IPS-11a (cell line): ENCODE results near the gene PRKCH.
"Not testable (repeated sequence)": the region's sequence is repeated elsewhere in the genome, so short reads cannot be mapped to it uniquely, and the experiment has no call there.

Source experiments
- H3K4me3 ChIP-seq: one replicate; pipeline ENCODE4 v1.5.1; 2013; ENCODE audit warnings: low read depth, low read length, control low read depth

PRKCH gene

GRCh38 chr14:61524936-61525292, 203.5 kb downstream of the PRKCH start:
- H3K4me3 ChIP-seq: no peak overlapping the region

GRCh38 chr14:61525293-61526011, 204.1 kb downstream of the PRKCH start:
- no peak overlapping the region for H3K4me3 ChIP-seq

- no peak overlapping the region for H3K4me3 ChIP-seq
These were observed 205.3 kb downstream of the PRKCH start for GRCh38 chr14:61526405-61527312.

GRCh38 chr14:61527325-61528100, 206.1 kb downstream of the PRKCH start:
- no peak overlapping the region for H3K4me3 ChIP-seq

GRCh38 chr14:61528591-61529021, 207.2 kb downstream of the PRKCH start:
- H3K4me3 ChIP-seq: no peak overlapping the region

GRCh38 chr14:61529360-61529759, 208.0 kb downstream of the PRKCH start:
- H3K4me3 ChIP-seq: not testable (repeated sequence)

- H3K4me3 ChIP-seq: no peak overlapping the region
These were observed 208.9 kb downstream of the PRKCH start for GRCh38 chr14:61530296-61530695.

GRCh38 chr14:61530896-61531295, 209.5 kb downstream of the PRKCH start:
- H3K4me3 ChIP-seq: no peak overlapping the region

- H3K4me3 ChIP-seq: no peak overlapping the region
These were observed 210.2 kb downstream of the PRKCH start for GRCh38 chr14:61531465-61532122.

GRCh38 chr14:61532123-61532505, 210.7 kb downstream of the PRKCH start:
- H3K4me3 ChIP-seq: no peak overlapping the region

- H3K4me3 ChIP-seq: no peak overlapping the region
These were observed 211.4 kb downstream of the PRKCH start for GRCh38 chr14:61532763-61533162.

- H3K4me3 ChIP-seq: no peak overlapping the region
These were observed 212.3 kb downstream of the PRKCH start for GRCh38 chr14:61533513-61534255.

GRCh38 chr14:61535032-61535431, 213.7 kb downstream of the PRKCH start:
- no peak overlapping the region for H3K4me3 ChIP-seq

GRCh38 chr14:61535458-61535857, 214.1 kb downstream of the PRKCH start:
- H3K4me3 ChIP-seq: no peak overlapping the region

GRCh38 chr14:61536661-61537562, 215.5 kb downstream of the PRKCH start:
- H3K4me3 ChIP-seq: no peak overlapping the region

- no peak overlapping the region for H3K4me3 ChIP-seq
These were observed 216.4 kb downstream of the PRKCH start for GRCh38 chr14:61537563-61538463.

GRCh38 chr14:61538464-61539022, 217.2 kb downstream of the PRKCH start:
- no peak overlapping the region for H3K4me3 ChIP-seq

GRCh38 chr14:61539631-61540030, 218.3 kb downstream of the PRKCH start:
- no peak overlapping the region for H3K4me3 ChIP-seq
